Mucosa of gallbladder (tissue), 1 donor: ENCODE results near the gene LRRC74B. TPM values are rescaled to one million over a fixed set of nuclear protein-coding genes. Genes with fewer than 3 reads are reported as not detected.
"Not testable (repeated sequence)": the region's sequence is repeated elsewhere in the genome, so short reads cannot be mapped to it uniquely, and the experiment has no call there.

ENCODE experiments used
- DNase-seq: peaks from one replicate; pipeline ENCODE4 v3.0.0-alpha.2; 2020; ENCODE audit warnings: low spot score
- total RNA-seq: library from RNA; stranded (reverse); gene quantifications from one replicate; pipeline ENCODE4 v1.2.1, GENCODE V29; 2021
- donor health status: DM: no; HTN: no; CAD: no.

The LRRC74B gene
- total RNA-seq, 1 donor from 2014 or later: not detected

- DNase-seq: no peak
Observed at GRCh38 chr22:21077884-21078508, 32.2 kb downstream of the LRRC74B start.

- DNase-seq: no peak
Observed at GRCh38 chr22:21078916-21079315, 33.2 kb downstream of the LRRC74B start.

DNA sequence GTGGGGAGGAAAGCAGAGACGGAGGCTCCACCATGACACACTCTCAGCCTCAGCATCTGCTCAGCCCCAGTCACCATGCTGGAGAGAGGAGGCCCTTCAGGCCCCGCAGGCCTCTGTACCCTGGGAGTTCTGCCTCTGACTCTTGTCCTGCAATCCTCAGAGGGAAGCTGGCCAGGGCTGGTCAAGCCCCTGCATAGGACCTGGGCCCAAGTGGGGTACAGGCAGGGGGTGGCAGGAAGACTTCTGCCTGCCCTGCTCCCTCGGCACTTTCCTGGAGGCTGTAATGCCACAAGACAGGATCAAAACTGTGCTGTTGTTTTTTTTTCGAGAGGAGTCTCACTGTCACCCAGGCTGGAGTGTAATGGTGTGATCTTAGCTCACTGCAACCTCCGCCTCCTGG is 33.7 kb downstream of the LRRC74B start:
- DNase-seq: no peak

DNA sequence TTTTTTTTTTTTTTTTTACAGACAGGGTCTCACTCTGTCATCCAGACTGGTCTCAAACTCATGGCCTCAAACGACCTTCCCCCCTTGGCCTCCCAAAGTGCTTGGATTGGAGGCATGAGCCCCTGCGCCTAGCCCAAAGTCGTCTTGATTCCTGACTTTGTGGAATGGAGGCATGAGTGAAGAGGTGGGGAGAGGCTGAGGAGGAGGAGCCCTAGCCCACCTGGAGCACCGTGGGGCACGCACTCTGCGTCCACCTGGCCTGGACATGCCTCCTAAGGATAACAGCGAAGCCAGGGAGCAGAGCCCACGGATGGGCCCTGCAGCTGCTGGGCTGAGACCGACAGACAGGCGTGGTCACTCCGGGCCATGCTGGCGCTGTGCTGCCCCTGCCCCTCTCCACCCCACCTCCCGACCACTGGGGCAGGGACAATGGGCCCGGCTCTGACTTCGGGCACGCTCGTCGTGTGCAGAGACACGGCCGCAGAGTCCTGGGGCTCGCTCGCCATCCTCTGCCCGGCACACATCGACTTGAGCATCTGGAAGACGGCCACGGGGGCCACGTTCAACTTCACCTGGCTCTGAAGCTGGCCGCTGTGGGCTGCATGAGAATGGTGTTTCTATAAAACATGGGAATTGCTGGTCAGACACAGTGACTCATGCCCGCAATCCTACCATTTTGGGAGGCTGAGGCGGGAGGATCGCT is 34.8 kb downstream of the LRRC74B start:
- DNase-seq: no peak

- no peak for DNase-seq
Observed at GRCh38 chr22:21082248-21082647, 36.5 kb downstream of the LRRC74B start.

DNA sequence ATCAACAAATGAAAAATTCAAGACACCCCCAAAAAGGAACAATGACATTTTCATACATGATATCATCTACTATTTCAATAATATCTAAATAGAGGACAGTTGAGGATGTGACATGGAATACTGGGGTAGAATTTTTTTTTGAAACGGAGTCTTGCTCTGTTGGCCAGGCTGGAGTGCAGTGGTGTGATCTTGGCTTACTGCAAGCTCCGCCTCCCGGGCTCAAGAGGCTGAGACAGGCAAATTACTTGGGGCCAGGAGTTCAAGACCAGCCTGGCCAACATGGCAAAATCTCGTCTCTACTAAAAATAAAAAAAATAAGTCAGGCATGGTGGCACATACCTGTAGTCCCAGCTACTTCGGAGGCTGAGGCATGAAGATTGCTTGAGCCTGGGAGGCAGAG is 41.4 kb downstream of the LRRC74B start:
- no peak for DNase-seq

DNA sequence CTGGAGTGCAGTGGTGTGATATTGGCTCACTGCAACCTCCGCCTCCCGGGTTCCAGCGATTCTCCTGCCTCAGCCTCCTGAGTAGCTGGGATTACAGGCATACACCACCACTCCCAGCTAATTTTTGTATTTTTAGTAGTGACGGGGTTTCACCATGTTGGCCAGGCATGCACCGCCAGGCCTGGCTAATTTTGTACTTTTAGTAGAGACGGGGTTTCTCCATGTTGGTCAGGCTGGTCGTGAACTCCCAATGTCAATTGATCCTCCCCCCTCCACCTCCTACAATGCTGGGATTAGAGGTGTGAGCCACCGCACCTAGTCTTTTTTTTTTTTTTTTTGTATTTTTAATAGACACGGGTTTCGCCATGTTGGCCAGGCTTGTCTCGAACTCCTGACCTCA is 42.2 kb downstream of the LRRC74B start:
- not testable (repeated sequence) for DNase-seq

GRCh38 chr22:21091220-21091619 is 45.5 kb downstream of the LRRC74B start:
- DNase-seq: not testable (repeated sequence)

GRCh38 chr22:21092797-21093554 is 47.2 kb downstream of the LRRC74B start:
- DNase-seq: no peak

DNA sequence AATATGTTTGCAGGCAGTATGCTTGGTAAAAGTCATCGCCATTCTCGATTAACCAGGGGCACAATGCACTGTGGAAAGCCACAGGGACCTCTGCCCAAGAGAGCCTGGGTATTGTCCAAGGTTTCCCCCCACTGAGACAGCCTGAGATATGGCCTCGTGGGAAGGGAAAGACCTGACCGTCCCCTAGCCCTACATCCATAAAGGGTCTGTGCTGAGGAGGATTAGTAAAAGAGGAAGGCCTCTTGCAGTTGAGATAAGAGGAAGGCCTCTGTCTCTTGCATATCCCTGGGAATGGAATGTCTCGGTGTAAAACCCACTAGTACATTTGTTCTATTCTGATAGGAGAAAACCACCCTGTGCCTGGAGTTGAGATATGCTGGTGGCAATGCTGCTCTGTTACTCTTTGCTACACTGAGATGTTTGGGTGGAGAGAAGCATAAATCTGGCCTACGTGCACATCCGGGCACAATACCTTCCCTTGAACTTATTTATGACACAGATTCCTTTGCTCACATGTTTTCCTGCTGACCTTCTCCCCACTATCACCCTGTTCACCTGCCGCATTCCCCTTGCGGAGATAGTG is 47.9 kb downstream of the LRRC74B start:
- not testable (repeated sequence) for DNase-seq

DNA sequence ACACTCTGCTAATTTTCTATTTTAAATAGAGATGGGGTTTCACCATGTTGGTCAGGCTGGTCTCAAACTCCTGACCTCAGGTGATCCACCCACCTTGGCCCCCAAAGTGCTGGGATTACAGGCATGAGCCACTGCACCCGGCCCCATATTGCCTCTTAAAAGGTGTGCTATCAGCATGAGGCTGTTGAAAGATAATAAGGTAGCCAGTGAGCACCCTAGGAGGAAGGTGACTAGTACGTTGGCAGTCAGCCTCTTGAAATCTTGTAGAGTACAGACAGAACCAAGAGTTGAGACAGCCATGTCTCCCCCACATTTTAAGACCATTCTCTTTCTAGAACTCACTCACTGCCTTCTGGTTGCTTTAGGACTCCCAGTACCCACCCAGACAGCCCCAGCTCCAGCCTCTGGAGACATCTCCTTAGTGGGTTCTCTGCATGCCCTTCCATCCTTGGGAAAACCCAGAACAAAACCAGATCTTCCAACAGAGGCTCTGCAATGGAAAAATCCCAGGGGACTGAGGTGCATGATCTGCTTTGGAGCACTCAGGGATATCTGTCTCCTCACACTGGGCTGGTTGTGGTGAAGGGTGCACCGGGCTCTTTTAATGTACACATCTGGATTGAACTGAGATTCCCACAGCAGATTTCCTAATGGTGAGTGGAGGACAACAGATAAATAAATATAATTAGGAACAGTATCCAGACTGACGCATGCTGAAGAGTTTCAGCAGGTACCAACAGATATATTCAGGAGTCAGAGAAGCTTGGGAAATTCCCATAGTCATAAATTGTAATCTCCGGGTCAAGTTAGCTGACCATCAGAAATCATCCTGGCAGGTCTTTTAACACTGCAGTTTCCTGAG is 49.4 kb downstream of the LRRC74B start:
- DNase-seq: no peak

DNA sequence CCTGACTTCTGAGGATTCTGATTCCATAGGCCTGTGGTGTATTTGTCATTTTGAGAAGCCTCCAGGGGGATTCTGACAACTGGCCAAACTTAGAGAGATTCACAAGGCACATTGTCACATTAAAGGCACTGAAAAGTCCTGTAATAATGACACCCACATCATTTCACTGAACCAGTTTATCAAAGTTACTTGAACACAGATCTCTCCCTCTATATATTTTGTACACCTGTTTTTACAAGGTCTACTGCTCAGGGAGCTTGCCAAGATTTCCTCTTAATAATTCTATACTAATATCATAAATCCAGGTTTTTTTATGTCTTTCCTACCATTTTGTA is 50.0 kb downstream of the LRRC74B start:
- DNase-seq: no peak

DNA sequence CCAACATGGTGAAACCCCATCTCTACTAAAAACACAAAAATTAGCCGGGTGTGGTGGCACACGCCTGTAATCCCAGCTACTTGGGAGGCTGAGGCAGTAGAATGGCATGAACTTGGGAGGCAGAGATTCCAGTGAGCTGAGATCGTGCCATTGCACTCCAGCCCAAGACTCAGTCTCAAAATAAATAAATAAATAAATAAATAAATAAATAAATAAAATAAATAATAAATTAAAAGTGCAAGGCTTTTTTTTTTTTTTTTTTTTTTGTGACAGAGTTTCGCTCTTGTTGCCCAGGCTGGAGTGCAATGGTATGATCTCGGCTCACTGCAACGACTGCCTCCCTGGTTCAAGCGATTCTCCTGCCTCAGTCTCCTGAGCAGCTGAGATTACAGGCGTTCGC is 51.1 kb downstream of the LRRC74B start:
- not testable (repeated sequence) for DNase-seq

- no peak for DNase-seq
Observed at GRCh38 chr22:21098099-21098671, 52.4 kb downstream of the LRRC74B start.

GRCh38 chr22:21099578-21099977 is 53.8 kb downstream of the LRRC74B start:
- no peak for DNase-seq

DNA sequence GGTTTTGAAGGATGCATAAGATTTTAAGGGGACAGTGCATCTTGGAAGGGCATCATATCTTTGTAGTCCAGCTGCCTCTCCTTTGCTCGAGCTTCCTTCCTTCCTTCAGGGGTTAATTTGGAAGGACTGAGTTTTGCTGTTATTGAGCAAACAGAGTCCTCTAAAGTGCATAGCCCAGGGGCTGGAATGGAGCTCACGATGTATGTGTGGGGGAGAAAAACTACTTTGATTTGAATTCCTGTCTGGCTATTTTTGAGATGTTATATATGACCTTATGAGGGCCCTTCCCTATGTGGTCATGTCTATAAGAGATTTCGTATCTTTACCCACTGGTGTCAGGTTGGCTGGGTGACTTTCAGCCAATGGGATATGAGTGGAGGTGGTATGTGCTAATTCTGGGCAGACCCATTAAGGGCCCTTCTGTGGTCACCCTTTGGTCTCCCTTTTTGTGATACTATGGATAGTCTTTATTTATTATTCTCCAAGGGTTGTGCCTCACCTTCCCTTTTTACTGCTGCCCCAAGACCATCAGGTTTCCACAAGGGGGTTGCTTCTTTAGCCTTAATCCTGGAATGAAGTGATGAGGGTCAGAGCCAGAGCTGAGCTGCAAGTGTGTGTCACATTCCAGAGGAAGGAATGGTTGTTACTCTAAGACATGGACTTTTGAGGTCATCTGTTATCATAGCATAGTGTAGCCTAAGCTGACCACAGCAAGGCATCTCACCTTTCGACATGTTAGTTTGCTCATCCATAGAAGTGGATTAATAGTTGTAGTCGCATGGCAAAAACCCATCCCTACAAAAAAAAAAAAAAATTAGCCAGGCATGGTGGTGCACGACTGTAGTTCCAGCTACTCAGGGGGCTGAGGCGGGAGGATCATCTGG is 54.6 kb downstream of the LRRC74B start:
- DNase-seq: no peak

- no peak for DNase-seq
Observed at GRCh38 chr22:21101877-21102638, 56.3 kb downstream of the LRRC74B start.

DNA sequence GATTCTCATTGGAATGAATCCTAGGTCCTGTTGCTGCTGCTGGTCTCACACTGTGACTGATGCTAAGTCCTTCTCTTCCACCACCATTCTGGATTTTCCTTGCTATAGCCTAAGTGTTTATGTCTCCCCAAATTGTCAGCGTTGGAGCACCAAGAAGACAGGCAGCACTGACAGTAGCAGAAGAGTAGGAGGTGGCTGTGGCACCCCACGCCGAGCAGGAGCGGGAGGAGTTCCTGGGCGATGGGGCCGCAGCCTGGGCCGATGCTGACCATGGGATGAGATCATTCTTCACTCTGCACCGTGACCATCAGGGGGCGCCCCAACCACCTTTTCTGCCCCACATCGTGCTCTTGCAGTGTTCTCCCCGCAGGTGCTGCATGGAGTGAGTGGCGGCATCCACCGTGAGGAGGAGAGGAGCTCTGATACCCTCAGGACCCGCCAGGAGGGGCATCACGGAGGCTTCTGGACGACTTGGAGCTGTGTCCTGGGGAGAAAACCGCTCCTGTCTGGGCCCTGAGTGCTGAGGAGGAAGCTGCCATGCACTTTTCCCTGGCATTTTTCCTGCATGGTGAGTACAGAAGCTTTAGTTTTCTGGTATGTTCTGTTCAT is 57.0 kb downstream of the LRRC74B start:
- peak; percentile 68 for DNase-seq

- no peak for DNase-seq
Observed at GRCh38 chr22:21103633-21104032, 57.9 kb downstream of the LRRC74B start.
